OCI-LY7 (cell line): Measurements from ENCODE around the gene NAV1. TPM values are rescaled to one million over a fixed set of nuclear protein-coding genes. Genes with fewer than 3 reads are reported as not detected.

Experiments
- BruUV-seq: library from RNA; stranded (reverse); fragments of 400-500 nt; replicated peaks from 2 replicates; lab custom pipeline; 2021; lab: Mats Ljungman, UMichigan
- CTCF ChIA-PET: fragments of 300-600 bp; sonication (Branson Sonifier 250); formaldehyde crosslinking; loops from one replicate; lab custom pipeline; 2022; ENCODE audit warnings: antibody characterized with exemption; ENCODE audit not compliant: unreplicated experiment; lab: Charles Lee
- POLR2A ChIA-PET: fragments of 300-600 bp; sonication (Branson Sonifier 250); formaldehyde crosslinking; loops from one replicate; lab custom pipeline; 2022; ENCODE audit warnings: antibody characterized with exemption; lab: Charles Lee
- DNase-seq: peaks from one replicate; pipeline ENCODE4 v3.0.0-alpha.2; 2015; ENCODE audit warnings: low spot score
- H2AFZ ChIP-seq: fragments of 200-600 bp; sonication (generic), shearing (Covaris generic); 2 replicates; pipeline ENCODE4 v1.6.1; 2014; ENCODE audit warnings: mild to moderate bottlenecking, antibody characterized with exemption, low read length, moderate library complexity
- H3K27ac ChIP-seq: fragments of 200-600 bp; sonication (generic); 2 replicates; pipeline ENCODE4 v1.5.1; 2014; ENCODE audit warnings: mixed run types, low read depth, mild to moderate bottlenecking, moderate library complexity, low read length, inconsistent platforms; ENCODE audit not compliant: poor library complexity, severe bottlenecking
- H3K36me3 ChIP-seq: fragments of 200-600 bp; sonication (generic); 2 replicates; pipeline ENCODE4 v1.6.1; 2014; ENCODE audit warnings: mild to moderate bottlenecking, antibody characterized with exemption, low read length, moderate library complexity, mixed read lengths; ENCODE audit not compliant: insufficient read depth
- H3K4me1 ChIP-seq: fragments of 200-600 bp; sonication (generic); 2 replicates; pipeline ENCODE4 v1.5.1; 2014; ENCODE audit warnings: mild to moderate bottlenecking, low read length; ENCODE audit not compliant: insufficient read depth, poor library complexity, severe bottlenecking
- H3K4me2 ChIP-seq: fragments of 200-600 bp; sonication (generic); 2 replicates; pipeline ENCODE4 v1.6.1; 2014; ENCODE audit warnings: mild to moderate bottlenecking, low read length
- H3K4me3 ChIP-seq: fragments of 200-600 bp; sonication (generic); 2 replicates; pipeline ENCODE4 v1.5.1; 2014; ENCODE audit warnings: mild to moderate bottlenecking, low read depth, low read length; ENCODE audit not compliant: poor library complexity, severe bottlenecking
- H3K79me2 ChIP-seq: fragments of 200-600 bp; sonication (generic); 2 replicates; pipeline ENCODE4 v1.6.1; 2016; ENCODE audit warnings: low read depth, mild to moderate bottlenecking, low read length, moderate library complexity, mixed read lengths; ENCODE audit not compliant: insufficient read depth
- H3K9me2 ChIP-seq: fragments of 200-600 bp; sonication (generic); 2 replicates; pipeline ENCODE4 v1.6.1; 2016; ENCODE audit warnings: mild to moderate bottlenecking, low read length, mixed read lengths; ENCODE audit not compliant: insufficient read depth
- H3K9me3 ChIP-seq: fragments of 200-600 bp; sonication (generic); 2 replicates; pipeline ENCODE4 v1.6.1; 2014; ENCODE audit warnings: mild to moderate bottlenecking, mixed run types, low read length, mixed read lengths
- H4K20me1 ChIP-seq: fragments of 200-600 bp; sonication (generic); 2 replicates; pipeline ENCODE4 v1.6.1; 2014; ENCODE audit warnings: mild to moderate bottlenecking, antibody characterized with exemption, low read length, moderate library complexity, mixed read lengths; ENCODE audit not compliant: insufficient read depth
- EZH2phosphoT487 ChIP-seq: fragments of 200-600 bp; sonication (generic); IDR thresholded peaks from 2 replicates; pipeline ENCODE4 v1.6.1; 2018; ENCODE audit warnings: low read depth, borderline replicate concordance, mild to moderate bottlenecking, mixed run types, antibody characterized with exemption, low read length, moderate library complexity, mixed read lengths
- intact Hi-C: fragments of 100-400 bp; cut with micrococcal nuclease; formaldehyde crosslinking; loops from one replicate; pipeline ENCODE4 v1.10.0; 2022; ENCODE audit not compliant: unreplicated experiment
- total RNA-seq, 2 experiments: library from RNA; depleted of rRNA in 1 of 2; stranded (reverse); fragments of >200 nt in 1 of 2; shearing (Covaris generic) in 1 of 2; gene quantifications; 2 replicates each; pipeline ENCODE4 v1.2.3, GENCODE V29; 2014 to 2022
- TF ChIP-seq, protein P1 (sequence below): fragments of 200-600 bp; sonication (generic); conservative IDR thresholded peaks from 2 replicates; pipeline ENCODE4 v1.5.1; 2014; ENCODE audit warnings: mild to moderate bottlenecking, antibody characterized with exemption, low read length, moderate library complexity, mixed read lengths

The NAV1 gene
- total RNA-seq, 2 experiments from 2014 or later = 4.2 to 20.7 TPM

DNA sequence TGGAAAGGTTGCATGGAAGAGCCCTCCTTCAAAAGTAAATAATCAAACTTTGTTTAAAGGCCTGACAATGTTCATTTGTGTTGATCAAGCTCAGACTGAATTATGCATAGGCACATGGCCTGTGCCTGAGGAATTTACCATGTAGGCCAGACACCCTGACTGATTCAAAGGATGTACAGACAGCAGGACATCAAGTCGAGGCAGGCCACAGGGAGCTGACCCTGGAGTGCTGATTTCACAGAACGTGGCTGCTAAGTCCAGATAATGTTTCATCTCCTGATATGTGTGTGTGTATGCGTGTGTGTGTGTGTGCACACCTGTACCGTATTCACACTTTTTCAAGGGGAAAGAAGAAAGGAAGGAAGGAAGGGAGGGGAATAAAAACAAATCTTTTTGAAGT lies 34.1 kb downstream of the NAV1 start:
- no peaks in the 10 kb centered on the region for H4K20me1 ChIP-seq
- H3K36me3 ChIP-seq = no peaks in the 10 kb centered on the region
- H3K9me3 ChIP-seq = no peaks in the 10 kb centered on the region
- H2AFZ ChIP-seq = no peak overlapping the region
- no TSS peak for BruUV-seq
- intact Hi-C loops = no loop called here
- ChIA-PET CTCF (no interaction called here), POLR2A (interaction anchor here (0.5 to 0.7 kb wide), 3 partner anchors 51 to 183 kb away, joined by 3 to 5 read pairs (median 3); no protein-coding TSS in a partner anchor)
- no peaks in the 10 kb centered on the region for H3K9me2 ChIP-seq
- H3K4me2 ChIP-seq = no peak overlapping the region
- TF ChIP-seq, protein P1, sequence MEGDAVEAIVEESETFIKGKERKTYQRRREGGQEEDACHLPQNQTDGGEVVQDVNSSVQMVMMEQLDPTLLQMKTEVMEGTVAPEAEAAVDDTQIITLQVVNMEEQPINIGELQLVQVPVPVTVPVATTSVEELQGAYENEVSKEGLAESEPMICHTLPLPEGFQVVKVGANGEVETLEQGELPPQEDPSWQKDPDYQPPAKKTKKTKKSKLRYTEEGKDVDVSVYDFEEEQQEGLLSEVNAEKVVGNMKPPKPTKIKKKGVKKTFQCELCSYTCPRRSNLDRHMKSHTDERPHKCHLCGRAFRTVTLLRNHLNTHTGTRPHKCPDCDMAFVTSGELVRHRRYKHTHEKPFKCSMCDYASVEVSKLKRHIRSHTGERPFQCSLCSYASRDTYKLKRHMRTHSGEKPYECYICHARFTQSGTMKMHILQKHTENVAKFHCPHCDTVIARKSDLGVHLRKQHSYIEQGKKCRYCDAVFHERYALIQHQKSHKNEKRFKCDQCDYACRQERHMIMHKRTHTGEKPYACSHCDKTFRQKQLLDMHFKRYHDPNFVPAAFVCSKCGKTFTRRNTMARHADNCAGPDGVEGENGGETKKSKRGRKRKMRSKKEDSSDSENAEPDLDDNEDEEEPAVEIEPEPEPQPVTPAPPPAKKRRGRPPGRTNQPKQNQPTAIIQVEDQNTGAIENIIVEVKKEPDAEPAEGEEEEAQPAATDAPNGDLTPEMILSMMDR = no peak
- no peak for TF ChIP-seq EZH2phosphoT487
- no peak overlapping the region for H3K27ac ChIP-seq
- no peaks in the 10 kb centered on the region for H3K79me2 ChIP-seq
- no peak overlapping the region for H3K4me3 ChIP-seq
- H3K4me1 ChIP-seq = no peaks in the 10 kb centered on the region
- DNase-seq = no peak

DNA sequence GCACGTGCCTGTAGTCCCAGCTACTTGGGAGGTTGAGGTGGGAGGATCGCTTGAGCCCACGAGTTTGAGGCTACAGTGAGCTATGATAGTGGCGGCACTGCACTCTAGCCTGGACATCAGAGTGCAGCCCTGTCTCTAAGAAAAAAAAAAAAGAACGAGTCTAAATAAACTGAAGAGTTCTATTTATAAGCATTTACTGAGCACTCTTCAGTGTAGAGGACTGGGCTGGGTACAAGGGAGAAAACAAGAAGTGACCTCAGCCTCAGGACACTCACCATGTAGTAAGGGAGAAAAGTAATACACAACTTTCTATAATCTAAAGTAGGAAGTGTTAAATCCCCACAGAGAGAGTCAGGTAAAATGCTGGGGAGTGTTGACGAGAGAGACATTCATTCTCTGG lies 35.0 kb downstream of the NAV1 start:
- H3K4me2 ChIP-seq = no peak overlapping the region
- H3K79me2 ChIP-seq = no peaks in the 10 kb centered on the region
- H3K9me3 ChIP-seq = no peaks in the 10 kb centered on the region
- BruUV-seq = no TSS peak
- no peak for TF ChIP-seq EZH2phosphoT487
- TF ChIP-seq, protein P1 = no peak
- H3K4me3 ChIP-seq = no peak overlapping the region
- H3K27ac ChIP-seq = no peak overlapping the region
- DNase-seq = no peak
- POLR2A ChIA-PET = interaction anchor here (0.7 kb wide), 1 partner anchor 52 kb away, joined by 4 read pairs; no protein-coding TSS in a partner anchor
- no peaks in the 10 kb centered on the region for H3K36me3 ChIP-seq
- no peaks in the 10 kb centered on the region for H3K9me2 ChIP-seq
- intact Hi-C loops = no loop called here
- no peak overlapping the region for H2AFZ ChIP-seq
- CTCF ChIA-PET = interaction anchor here (0.6 kb wide), 1 partner anchor 398 kb away, joined by 4 read pairs; no protein-coding TSS in a partner anchor
- H3K4me1 ChIP-seq = no peaks in the 10 kb centered on the region
- no peaks in the 10 kb centered on the region for H4K20me1 ChIP-seq

GRCh38 chr1:201575912-201576311 lies 37.0 kb downstream of the NAV1 start:
- Histone ChIP-seq H3K4me1 (no peaks in the 10 kb centered on the region), H3K9me3 (no peaks in the 10 kb centered on the region), H3K36me3 (no peaks in the 10 kb centered on the region), H3K4me2 (no peak overlapping the region), H3K27ac (no peak overlapping the region), H4K20me1 (no peaks in the 10 kb centered on the region), H3K79me2 (no peaks in the 10 kb centered on the region), H2AFZ (no peak overlapping the region), H3K4me3 (no peak overlapping the region), H3K9me2 (no peaks in the 10 kb centered on the region)
- intact Hi-C loops = no loop called here
- no TSS peak for BruUV-seq
- ChIA-PET POLR2A (no interaction called here), CTCF (no interaction called here)
- DNase-seq = no peak
- TF ChIP-seq, protein P1 = no peak
- TF ChIP-seq EZH2phosphoT487 = no peak
